ENCODE data around the gene BCL7C.

- TF ChIP-seq CTCF (IDR thresholded peaks at IDR 0.05): no peak
- TF ChIP-seq ZFX (IDR thresholded peaks at IDR 0.05; ENCODE audit: borderline replicate concordance): no peak
Observed at GRCh38 chr16:30896261-30896888, 2.5 kb upstream of the BCL7C start, which contains the start of gene CTF1.

Data from 22Rv1 (cell line).